GM12872 (cell line): ENCODE measurements around the gene GNLY.

Experiments
- TF ChIP-seq, protein P1 (sequence below): IDR thresholded peaks from 3 replicates; pipeline ENCODE4 v1.5.1; 2011; ENCODE audit warnings: low read depth, mild to moderate bottlenecking, low read length, moderate library complexity; ENCODE audit not compliant: insufficient read depth

The GNLY gene

DNA sequence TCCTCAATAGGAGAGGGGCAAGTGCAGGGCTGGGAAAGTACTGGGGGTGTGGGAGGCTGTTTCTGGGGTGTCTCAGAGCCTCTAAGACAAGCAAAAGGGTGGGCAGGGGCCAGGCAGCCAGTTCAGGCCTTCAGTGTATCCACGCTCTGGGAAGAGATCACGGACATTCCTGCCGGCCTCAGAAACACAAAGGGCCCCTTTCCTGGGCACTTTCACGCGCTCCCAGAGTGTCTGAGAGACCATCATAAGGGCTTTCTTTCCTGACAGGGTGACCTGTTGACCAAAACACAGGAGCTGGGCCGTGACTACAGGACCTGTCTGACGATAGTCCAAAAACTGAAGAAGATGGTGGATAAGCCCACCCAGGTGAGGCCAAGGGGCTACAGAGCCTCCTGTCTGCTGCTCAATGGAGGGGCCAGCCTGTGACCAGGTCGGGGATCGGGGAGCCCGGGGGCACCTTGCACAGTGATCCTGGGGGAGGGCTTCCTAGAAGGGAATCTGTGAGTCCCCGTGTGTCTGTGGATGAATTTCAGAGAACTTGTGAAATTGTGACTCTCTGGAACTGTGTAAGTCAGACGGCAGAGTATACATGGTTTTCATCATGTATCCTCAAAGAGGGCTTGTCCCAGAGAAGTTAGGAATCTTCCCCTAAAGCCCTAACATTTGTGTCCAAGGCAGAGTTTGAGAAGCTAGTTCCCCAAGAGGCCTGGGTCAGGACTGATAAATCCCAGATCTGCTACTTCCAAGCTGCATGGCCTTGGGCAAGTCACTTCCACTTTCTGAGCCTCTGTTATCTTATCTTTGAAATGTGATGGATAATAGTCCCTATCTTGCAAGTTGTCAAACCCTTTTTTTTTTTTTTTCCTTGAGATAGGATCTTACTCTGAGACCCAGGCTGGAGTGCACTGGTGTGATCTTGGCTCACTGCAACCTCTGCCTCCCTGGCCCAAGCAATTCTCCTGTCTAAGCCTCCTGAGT lies 1.8 kb downstream of the GNLY start:
- TF ChIP-seq, protein P1, sequence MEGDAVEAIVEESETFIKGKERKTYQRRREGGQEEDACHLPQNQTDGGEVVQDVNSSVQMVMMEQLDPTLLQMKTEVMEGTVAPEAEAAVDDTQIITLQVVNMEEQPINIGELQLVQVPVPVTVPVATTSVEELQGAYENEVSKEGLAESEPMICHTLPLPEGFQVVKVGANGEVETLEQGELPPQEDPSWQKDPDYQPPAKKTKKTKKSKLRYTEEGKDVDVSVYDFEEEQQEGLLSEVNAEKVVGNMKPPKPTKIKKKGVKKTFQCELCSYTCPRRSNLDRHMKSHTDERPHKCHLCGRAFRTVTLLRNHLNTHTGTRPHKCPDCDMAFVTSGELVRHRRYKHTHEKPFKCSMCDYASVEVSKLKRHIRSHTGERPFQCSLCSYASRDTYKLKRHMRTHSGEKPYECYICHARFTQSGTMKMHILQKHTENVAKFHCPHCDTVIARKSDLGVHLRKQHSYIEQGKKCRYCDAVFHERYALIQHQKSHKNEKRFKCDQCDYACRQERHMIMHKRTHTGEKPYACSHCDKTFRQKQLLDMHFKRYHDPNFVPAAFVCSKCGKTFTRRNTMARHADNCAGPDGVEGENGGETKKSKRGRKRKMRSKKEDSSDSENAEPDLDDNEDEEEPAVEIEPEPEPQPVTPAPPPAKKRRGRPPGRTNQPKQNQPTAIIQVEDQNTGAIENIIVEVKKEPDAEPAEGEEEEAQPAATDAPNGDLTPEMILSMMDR, result no peak

DNA sequence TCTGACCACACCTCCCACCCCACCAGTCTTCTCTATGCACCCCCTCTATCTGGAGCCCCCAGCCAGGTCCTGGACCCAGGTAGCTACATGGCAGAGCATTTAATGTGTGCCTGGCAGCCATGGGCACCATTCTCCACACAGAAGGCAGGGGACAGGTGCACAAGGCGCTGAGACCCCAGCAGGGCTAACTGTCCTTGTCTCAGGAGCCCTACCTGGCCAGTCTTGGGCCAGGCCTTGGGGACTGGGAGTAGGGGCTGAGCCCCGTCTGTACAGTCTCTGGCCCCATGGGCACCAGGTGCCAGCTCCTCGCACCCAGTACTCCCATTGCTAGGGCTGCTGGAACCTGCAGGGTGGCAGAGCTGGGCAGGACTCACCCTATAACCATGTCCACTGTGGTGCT lies 2.9 kb downstream of the GNLY start:
- TF ChIP-seq, protein P1, result no peak

DNA sequence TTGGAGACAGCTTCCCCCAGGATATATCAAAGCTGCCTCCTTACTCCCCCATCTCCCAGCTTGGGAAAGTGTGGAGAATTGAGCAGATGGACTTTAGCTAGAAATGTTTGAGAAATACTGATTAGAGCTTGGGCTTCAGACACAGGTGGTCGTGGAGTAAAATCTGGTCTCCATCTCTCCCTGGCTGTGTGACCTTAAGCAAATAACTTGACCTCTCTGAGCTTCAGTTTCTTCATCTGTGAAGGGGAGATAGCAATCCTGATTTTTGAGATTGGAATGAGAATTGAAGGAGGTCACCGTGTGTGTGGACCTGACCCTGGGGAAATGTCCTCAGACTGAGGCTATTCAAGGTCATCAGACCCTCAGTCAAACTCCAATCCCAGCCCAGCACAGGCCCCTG lies 3.6 kb downstream of the GNLY start:
- TF ChIP-seq, protein P1, result no peak

DNA sequence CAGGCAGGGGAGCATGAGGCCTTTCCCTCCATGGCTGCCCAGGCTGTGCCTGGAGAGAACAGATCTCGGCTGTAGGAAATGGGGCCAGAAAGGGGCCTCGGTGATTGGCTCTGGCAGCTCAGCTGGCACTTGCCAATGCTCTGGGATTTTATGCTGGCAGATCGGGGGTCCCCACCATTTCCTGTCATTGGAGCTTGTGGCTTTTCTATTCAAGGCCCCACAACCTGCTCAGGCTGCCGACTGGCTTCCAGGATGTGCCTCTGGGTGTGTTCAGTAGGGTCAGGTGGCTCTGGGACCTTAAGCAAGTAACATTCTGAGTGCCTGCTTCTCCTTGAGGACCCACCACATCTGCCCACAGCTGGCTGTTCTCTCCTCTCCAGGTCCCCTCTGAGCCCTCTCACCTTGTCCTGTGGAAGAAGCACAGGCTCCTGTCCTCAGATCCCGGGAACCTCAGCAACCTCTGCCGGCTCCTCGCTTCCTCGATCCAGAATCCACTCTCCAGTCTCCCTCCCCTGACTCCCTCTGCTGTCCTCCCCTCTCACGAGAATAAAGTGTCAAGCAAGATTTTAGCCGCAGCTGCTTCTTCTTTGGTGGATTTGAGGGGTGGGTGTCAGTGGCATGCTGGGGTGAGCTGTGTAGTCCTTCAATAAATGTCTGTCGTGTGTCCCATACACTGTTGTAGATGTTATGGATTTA lies 4.2 kb downstream of the GNLY start:
- TF ChIP-seq, protein P1, result no peak

DNA sequence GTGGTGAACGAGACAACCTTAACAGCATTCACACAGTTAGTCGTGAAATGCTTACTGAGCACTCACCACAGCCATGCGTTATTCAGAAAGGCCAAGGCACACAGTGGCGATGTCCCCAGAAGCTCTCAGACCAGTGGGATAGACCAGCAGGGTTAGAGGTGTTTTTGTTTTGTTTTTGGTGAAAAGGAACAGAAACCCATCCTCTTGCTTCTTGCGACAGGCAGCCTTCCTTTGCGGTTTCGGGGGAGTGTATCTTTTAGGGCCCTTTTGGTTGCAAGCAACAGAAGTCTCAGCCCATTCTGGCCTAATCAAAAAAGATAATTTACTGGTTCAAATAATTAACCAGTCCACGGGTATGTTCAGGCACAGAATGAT lies 4.7 kb downstream of the GNLY start:
- TF ChIP-seq, protein P1, result no peak

DNA sequence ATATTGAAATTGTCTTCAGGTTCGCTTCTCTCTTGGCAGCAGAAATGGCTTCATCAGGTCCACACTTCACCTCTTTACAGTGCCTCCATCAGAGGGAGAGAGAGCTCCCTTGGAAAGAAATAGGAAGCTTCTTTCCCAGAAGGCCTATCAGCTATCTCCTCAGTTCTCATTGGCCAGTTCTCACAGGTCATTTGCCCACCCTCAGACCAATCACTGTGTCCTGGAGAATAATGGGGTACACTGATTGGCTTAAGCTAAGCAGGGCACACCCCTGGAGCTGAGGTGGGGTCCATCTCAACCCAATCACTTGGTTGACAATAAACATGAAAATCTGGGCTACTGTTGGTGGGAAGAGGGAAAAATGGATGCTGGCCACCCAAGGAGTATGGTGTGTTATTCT lies 5.2 kb downstream of the GNLY start:
- TF ChIP-seq, protein P1, result no peak

DNA sequence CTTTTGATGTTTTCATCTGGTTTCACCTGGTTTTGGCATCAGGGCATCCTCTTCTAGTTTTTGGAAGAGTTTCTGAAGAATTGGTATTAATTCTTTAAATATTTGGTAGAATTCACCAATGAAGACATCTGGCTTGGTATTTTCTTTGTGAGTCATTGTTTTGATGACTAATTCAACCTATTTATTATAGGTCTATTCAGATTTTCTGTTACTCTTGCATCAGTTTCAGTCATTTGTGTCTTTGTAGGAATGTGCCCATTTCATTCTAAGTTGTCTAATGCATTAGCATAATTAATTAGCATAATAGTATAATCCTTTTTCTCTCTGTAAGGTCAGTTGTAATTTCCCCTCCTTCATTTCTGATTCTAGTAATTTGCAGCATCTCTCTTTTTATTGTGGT lies 8.0 kb downstream of the GNLY start:
- TF ChIP-seq, protein P1, result no peak
